NCI-H146 treated with DMSO at 0.1 percent for 48 hours (cell line): ENCODE data around the gene PDE8B.

Experiments
- DNase-seq: peaks from one replicate; lab custom pipeline; 2025; ENCODE audit not compliant: unreplicated experiment; lab: John Stamatoyannopoulos, UW

The PDE8B gene

DNA sequence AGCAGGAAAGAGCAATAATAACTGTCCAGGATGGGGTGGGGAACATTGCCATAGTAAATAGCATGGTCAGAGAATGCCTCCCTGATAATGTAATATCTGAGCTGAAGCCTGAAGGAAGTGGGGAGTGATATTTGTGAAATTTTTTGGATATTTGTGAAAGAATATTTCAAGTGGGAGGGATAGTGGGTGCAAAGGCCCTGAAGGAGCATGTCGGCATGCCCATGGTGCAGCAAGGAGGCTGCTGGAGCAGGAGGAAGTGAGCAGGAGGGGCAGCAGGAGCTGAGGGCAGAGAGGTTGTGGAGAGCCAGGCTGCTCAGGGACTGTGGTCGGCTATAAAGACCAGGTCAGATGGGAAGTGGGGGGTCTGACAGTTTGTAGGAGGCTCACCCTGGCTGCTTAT is 21.1 kb upstream of the PDE8B start:
- DNase-seq = no peak

GRCh38 chr5:77192441-77193050 is 17.9 kb upstream of the PDE8B start:
- no peak for DNase-seq

GRCh38 chr5:77194762-77195161 is 15.7 kb upstream of the PDE8B start:
- DNase-seq = no peak

- DNase-seq = no peak
Observed at GRCh38 chr5:77197840-77198554, 12.5 kb upstream of the PDE8B start.

DNA sequence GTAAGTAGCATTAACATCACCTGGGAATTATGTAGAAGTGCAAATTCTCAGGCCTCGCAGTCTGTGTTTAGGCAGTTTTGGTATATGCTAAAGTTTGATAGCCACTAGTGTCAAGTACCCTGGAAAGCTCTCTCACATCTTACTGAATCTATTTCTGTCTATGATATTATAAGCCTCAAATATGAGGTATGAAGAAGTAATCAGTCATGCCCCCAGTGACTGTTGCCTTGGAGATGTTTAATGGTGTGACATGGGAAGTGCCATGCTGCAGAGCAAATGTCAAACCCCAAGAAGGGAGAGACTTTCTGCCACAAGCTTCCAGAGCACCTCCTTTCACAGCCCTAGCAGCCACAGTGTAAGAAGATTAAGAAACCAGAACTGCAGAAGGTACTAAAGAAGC is 9.8 kb upstream of the PDE8B start:
- DNase-seq = no peak

DNA sequence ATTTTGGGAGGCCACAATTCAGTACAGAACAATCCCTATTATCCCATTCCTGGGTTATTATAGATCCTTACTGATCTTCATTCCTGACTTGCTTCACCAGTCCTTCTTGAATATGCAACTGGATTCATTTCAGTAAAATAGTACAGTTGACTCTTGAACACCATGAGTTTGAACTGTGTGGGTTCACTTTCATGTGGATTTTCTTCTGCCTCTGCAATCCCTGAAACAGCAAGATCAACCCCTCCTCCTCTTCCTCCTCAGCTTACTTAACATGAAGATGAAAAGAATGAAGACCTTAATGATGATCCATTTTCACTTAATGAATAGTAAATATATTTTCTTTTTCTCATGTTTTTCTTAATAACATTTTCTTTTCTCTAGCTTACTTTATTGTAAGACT is 8.3 kb upstream of the PDE8B start:
- no peak for DNase-seq

- DNase-seq = no peak
Observed at GRCh38 chr5:77204967-77205366, 5.5 kb upstream of the PDE8B start.

DNA sequence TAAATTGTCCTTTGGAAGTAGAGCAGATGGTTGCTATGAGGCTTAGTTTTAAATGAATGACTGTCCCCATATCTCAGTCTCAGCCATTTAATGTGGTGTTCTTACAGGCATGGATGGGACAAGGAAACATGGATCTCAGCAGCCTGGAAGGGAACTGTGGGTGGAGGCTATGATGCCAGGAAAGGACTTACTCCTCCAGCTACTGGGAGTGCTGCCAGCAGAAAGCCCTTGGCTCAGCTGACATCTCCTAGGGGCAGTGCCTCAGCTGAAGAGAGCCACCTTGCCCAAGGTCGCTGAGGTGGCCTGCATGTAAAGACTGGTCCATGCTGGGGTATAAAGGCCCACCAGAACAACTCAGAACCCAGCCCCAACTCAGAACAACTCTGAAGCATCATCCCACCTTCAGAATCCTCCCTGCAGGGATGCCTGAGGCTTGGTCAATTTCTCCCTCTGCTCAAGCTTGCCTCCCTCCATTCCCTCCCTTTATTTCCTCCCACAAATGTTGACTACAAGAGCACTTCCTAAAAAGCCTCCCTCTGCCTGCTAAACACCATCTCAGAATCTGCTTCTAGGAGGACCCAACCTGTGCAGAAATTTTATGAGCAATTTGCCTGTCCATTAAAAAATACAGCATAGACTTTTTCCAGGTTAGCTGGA is 1.8 kb upstream of the PDE8B start:
- no peak for DNase-seq

- DNase-seq = no peak
Observed at GRCh38 chr5:77209495-77210090, 887 bp upstream of the PDE8B start.

DNA sequence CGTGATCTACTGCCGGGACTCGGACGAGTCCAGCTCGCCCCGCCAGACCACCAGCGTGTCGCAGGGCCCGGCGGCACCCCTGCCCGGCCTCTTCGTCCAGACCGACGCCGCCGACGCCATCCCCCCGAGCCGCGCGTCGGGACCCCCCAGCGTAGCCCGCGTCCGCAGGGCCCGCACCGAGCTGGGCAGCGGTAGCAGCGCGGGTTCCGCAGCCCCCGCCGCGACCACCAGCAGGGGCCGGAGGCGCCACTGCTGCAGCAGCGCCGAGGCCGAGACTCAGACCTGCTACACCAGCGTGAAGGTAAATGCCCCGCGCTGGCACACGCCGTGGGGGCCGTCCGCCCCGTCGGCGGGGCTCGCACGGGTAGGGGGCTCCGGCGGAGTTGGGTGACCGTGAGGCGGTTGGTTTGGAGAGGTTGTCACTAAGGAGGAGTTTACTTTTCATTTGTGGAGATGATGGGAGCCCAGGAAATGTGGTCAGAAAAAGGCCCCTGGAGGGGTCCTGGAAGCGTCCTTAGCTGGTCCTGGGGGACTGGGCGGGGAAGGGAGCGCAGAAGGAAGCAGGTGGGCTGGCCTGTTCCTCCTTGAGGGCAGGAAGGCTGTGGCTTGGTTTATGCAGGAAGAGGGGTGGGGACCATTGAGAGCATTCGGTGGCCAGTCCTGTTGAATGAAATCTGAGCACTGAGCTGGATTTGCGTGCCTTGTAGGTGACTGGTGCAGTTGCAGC is 647 bp downstream of the PDE8B start:
- DNase-seq = peak; percentile 42

- DNase-seq = no peak
Observed at GRCh38 chr5:77211691-77212047, 1.2 kb downstream of the PDE8B start.

DNA sequence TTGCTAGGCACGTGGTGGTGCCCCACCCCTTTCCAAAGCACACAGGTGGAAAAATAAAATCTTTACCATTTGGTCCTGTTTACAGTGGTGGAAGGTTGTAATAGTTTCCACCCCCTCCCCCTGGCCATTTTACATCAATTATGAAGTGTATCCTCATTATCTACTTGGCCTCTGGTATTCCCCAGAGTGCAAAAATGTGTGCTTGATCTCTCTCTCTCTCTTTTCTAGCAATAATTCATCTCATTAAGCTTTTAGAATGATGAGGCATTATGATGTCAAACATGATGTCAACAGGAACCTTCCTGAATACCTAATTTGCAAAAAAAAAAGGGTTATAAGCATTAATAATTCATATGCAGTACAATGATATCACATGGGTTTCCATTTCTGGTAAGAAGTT is 3.1 kb downstream of the PDE8B start:
- DNase-seq = no peak

DNA sequence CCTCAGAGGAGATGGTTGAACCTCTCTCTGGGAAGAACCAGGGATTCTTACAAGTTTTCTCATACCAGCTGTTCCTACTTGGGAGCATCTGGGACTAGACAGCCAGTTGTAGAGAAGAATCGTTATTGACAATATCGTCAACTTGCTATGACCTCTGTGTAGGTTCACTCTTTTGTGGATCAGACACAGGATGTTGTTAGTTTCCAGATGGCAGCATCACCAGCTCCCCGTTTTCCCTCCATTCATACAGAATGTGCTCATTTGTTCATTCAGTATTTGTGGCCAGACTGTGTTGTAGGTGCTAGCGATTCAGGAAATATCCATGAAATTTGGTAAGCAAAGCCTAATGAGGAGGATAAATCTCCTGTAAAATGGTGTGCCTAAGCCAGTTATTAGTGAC is 3.7 kb downstream of the PDE8B start:
- no peak for DNase-seq

DNA sequence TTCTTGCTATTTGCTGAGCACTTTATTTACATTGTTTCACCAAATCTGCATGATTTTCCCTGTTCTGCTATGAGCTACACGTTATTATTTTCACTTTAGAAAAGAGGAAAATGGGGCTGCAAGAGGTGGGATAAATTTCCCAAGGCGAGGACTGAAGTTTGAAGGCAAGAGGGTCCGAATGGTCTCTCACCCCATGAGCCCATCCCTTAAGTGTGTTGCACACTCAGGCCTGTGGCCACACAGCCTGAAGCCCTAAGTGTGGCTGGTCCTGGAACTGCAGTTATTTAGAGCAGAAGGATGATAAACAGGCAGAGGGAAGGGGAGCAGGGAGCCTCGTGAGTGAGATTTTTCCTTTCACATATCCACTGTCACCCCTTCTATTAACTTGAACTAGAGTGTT is 7.8 kb downstream of the PDE8B start:
- DNase-seq = no peak

- DNase-seq = no peak
Observed at GRCh38 chr5:77221115-77221514, 10.6 kb downstream of the PDE8B start.

DNA sequence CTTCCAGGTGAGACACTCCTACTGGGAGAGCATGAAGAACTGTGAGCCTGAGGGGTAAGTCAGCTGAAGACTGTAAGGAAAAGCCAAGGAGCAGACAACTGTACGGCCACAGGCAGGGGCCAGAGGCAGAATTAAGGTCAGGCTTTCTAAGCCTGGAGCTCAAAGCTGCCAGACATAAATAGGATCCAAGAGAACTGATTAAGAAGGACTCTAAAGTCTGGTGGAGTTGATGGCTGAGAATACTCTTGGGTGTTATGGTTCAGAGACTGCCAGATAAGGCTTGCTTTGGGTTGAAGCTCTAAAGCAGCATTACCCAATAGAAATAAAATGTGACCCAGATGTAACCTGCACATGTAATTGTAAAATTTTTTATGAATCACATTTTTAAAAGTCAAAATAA is 12.2 kb downstream of the PDE8B start:
- no peak for DNase-seq

GRCh38 chr5:77223653-77224052 is 13.2 kb downstream of the PDE8B start:
- DNase-seq = no peak

- DNase-seq = no peak
Observed at GRCh38 chr5:77224672-77225355, 14.3 kb downstream of the PDE8B start.

GRCh38 chr5:77225531-77225930 is 15.1 kb downstream of the PDE8B start:
- DNase-seq = no peak

GRCh38 chr5:77229887-77230286 is 19.4 kb downstream of the PDE8B start:
- no peak for DNase-seq
